Activated CD8-positive, alpha-beta memory T cell treated with anti-CD3 and anti-CD28 coated beads for 4 hours (primary cell): Measurements from ENCODE around the gene SGTA.

Experiments used
- DNase-seq, 2 donors: peaks; one replicate each; pipeline ENCODE4 v3.0.0-alpha.2; 2020; ENCODE audit warnings: low read depth in 2 of 2

SGTA gene

GRCh38 chr19:2809387-2810140, 26.5 kb upstream of the SGTA start:
- no peak for DNase-seq

- no peak for DNase-seq
These were observed 25.3 kb upstream of the SGTA start for GRCh38 chr19:2808129-2808941.

DNA sequence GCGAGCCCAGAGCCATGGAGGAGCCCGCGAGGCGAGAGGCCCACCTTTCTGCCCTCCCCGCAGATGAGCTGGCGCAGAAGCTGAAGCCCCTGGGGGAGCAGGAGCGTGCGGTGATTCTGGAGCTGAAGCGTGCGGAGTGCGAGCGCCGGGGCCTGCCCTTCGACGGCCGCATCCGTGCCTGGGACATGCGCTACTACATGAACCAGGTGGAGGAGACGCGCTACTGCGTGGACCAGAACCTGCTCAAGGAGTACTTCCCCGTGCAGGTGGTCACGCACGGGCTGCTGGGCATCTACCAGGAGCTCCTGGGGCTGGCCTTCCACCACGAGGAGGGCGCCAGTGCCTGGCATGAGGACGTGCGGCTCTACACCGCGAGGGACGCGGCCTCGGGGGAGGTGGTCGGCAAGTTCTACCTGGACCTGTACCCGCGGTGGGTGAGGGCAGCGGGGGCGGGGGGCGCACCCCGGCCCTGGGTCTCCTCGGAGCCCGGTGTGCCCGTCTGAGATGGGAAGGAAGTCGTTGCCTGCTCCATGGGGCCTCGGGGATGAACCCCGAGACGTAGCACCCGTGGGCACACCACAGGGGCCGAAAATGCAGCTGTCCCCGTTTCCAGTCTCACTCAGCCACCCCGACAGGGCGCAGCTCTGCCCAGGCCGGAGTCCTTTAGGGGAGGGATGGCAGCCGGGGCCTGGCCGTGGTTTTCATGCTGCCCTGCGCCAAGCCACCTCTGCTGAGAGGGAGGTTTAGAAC, 24.5 kb upstream of the SGTA start:
- DNase-seq = no peak

DNA sequence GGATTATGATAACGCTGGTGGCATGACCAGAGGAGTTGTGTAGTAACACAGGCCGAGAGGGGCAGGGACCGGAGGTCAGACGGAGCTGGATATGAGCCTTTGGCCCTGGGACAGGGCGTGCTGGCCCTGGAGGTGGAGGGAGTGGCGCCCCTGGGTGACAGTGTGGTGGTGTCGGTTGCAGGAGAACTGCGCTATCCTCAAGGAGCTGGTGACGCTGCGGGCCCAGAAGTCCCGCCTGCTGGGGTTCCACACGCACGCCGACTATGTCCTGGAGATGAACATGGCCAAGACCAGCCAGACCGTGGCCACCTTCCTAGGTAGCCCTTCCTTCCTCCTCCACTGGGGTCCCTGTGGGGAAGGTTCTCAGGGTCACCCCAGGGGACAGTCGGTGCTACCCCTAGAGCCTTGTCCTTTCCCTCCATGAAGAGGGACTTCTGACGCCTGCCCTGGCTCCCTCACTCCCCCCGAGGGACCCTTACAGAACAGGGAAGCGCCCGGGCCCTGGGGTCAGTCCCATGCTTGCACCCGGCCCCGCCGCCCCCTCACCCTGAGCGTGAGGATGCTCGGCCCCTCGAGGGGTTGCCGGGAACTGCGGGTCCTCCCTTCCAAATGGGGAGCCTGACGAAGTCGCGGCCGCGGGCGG, 23.8 kb upstream of the SGTA start:
- DNase-seq = no peak

DNA sequence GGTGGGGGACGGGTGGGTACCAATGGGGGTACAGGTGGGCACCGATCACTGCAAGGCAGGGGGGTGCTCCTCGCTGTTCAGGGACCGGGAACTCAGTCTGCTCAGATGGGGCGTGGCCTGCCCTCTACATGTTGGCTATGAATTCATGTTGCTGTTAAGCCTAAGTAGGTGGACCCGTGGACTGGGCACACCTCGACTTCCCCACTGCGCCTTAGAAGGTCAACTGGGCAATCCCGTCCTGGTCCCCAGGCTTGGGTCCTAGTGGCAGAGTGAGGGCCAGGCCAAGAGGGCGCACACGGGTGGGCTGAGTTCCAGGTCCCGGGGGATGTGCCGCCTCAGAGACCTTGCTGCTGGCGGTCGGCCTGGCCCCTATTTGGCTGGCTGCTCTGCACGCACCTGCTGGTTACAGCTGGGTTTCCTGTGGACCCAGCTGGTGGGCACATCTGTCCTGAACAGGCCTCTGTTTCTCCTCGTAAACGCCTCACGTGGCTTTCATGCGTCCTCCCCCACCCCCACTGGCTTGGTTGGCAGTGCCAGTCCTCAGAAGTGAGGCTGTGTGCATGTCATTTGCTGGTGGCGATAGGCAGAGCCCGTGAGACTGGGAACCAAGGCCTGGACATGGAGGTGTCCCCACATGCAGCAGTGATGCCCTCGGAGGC, 23.0 kb upstream of the SGTA start:
- DNase-seq = no peak

DNA sequence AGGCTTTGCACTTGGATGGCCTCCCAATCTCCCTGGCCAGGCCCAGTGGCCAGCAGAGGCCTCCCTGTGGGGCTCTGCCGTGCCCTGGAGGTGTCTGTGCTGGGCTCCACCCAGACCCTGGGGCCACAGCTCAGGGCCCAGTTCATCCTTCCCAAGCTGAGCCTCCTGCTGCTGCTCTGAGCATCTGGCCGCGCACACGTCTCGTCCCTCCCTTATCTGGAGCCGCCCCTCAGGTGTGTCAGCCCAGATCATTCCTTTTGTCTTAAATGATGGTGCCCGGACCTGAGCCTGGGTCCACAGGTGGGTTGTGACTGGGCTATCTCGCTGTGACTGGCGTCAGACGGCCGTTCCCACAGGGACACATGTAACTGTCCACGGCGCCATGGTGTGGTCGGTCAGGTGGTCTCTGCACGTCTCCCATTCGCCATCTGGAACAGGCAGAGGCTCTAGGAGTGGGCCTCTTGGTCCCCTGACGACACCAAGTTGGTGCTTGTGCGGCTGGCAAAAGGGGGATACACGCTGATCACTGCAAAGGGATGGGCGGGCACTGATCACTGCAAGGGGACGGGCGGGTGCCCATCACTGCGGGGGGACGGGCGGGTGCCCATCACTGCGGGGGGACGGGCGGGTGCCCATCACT, 22.3 kb upstream of the SGTA start:
- DNase-seq = no peak

- no peak for DNase-seq
These were observed 21.3 kb upstream of the SGTA start for GRCh38 chr19:2804156-2805004.

DNA sequence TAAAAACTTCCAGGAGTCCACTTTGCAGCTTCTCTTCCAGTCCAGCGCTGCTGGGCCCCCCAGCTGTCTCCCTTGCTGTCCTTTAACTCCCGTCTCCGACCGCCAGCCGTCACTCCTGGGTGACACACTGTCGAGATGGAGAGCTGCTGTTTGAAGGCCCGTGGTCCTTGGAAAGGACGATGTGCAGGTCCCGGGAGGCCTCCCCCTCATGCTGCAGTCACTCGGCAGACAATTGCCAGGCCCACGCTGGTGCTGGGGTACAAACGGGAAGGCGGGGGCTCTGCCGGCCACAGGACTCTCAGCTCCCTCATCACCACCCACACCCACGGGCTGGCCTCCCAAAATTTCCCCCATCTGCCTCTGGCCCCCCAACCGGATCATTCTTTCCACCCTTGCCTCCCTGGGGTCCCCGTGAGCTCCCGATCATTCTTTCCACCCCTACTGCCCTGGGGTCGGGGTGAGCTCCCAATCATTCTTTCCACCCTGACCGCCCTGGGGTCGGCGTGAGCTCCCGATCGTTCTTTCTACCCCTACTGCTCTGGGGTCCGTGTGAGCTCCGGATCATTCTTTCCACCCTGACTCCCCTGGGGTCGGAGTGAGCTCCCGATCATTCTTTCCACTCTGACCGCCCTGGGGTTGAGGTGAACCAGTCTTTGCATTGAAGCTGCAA, 20.5 kb upstream of the SGTA start:
- DNase-seq = no peak

GRCh38 chr19:2802826-2803225, 19.8 kb upstream of the SGTA start:
- DNase-seq = no peak

GRCh38 chr19:2800506-2800905, 17.4 kb upstream of the SGTA start:
- DNase-seq = no peak

DNA sequence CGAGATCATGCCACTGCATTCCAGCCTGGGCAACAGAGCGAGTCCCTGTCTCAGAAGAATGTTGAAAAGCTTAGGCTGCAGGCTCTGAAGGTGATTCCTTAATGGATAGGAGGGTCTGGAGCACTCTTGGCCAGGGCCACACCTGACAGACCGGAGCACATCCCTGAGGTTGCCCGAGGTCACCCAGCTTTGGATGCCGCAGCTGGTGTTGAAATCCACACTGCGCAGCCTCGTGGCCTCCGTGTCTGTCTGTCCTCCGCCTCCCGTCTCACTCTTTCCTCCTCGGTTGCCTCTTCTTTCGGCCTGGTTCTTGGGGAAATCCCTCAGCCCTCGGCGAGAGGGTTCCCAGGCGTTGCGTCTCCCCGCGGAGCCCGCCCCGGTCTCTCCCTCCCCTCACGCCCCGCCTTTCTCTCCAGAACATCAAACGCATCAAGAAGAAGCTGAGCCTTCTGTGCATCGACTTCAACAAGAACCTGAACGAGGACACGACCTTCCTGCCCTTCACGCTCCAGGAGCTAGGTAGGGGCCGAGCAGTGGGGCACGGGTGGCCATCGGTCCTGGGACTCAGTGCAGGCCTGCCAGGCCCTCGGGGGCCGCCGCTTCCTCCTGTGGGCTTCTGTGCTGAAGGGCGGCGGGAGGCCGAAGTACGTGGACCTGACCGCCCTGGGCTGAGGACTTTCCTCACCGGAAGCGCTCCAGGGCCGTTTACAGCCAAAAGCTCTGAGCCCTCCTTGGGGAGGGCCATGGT, 16.4 kb upstream of the SGTA start:
- DNase-seq = no peak

- DNase-seq = no peak
These were observed 15.7 kb upstream of the SGTA start for GRCh38 chr19:2798733-2799132.

DNA sequence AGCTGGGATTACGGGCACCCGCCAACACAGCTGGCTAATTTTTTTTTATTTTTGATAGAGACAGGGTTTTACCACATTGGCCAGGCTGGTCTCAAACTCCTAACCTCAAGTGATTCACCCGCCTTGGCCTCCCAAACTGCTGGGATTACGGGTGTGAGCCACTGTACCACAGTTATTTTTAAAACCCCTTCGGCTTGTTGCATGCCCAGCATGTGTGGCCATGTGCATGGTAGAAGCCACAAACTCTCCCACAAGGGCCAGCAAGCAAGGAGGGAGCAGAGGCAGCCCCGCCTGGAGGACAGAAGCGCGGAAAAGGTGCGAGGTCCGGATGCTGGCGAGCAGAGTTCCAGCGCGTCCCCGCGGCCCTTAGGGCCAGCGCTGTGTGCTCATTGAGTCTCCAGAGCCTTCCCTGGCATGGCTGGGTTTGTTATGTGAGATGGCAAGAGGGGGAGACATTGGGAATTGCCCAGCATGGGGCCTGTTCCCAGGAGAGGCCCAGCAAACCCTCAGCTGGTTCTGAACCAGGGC, 15.1 kb upstream of the SGTA start:
- DNase-seq = no peak

DNA sequence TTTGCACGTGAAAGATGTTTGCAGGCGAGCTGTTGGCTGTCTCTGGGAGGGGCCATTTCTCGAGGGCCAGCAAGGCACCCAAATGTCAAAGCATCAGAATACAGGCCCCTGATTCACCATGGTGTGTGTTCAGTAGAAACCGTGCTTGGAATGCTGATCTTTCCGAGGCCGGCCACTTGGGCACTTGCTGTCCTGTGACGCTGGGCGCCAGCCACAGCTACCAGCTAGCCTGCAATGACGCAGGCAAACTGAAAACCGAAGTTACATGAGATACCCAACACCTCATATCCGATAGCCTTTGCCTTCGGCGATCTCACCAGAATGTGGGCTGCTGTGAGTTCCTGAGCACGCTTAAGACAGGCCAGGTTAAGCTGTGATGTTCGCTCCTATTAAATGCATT, 14.2 kb upstream of the SGTA start:
- no peak for DNase-seq

DNA sequence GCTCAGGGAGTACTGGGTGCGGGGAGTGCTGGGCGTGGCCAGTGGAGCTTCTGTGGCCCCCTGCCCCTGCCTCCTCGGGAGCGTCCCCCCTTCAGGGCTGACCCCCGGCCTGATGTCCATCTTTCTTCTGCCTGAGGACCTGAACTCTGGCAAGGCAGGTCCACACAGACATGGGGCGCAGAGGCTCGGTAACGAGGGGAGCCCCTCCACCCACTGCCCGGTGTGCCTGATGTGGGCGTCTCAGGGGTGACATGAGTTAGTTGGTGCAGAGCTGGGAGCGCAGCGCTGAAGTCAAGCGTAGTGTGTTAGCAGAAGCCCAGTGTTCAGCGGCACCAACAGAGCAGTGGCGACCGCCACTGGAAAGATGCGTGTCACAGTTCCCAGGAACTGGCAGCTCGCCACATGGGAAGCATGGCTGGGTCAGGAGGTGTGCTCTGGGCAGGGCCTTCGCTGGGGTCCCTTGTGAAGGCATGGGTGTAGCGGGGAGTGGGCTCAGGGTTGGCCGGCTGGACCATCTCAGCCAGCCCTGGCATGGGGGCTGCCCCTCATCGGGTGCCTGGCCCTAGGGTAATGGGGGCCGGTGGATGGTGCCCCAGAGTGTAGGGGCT, 13.7 kb upstream of the SGTA start:
- DNase-seq = no peak

GRCh38 chr19:2795827-2796658, 13.0 kb upstream of the SGTA start:
- DNase-seq = no peak

- no peak for DNase-seq
These were observed 10.5 kb upstream of the SGTA start for GRCh38 chr19:2793577-2793976.
